Calu3 (cell line): ENCODE results near the gene GPC3. TPM values are rescaled to one million over a fixed set of nuclear protein-coding genes. Genes with fewer than 3 reads are reported as not detected.

ENCODE experiments used
- BruUV-seq: library from RNA; stranded (reverse); fragments of 400-500 nt; replicated peaks from 2 replicates; lab custom pipeline; 2021; lab: Mats Ljungman, UMichigan
- CTCF ChIA-PET: fragments of 300-600 bp; sonication (Branson Sonifier 250); formaldehyde crosslinking; loops from one replicate; lab custom pipeline; 2022; ENCODE audit warnings: antibody characterized with exemption; lab: Charles Lee
- DNase-seq: peaks from one replicate; pipeline ENCODE4 v3.0.0; 2022
- H3K27ac Mint-ChIP-seq: one replicate; pipeline ENCODE4 v1.8.0; 2022; ENCODE audit warnings: mixed read lengths; ENCODE audit not compliant: unreplicated experiment
- H3K27me3 Mint-ChIP-seq: one replicate; pipeline ENCODE4 v1.8.0; 2022; ENCODE audit warnings: mixed read lengths; ENCODE audit not compliant: unreplicated experiment
- H3K36me3 Mint-ChIP-seq: one replicate; pipeline ENCODE4 v1.8.0; 2022; ENCODE audit warnings: mild to moderate bottlenecking, moderate library complexity, mixed read lengths; ENCODE audit not compliant: insufficient read depth, unreplicated experiment
- H3K4me1 Mint-ChIP-seq: one replicate; pipeline ENCODE4 v1.8.0; 2022; ENCODE audit warnings: mild to moderate bottlenecking, low read depth, mixed read lengths; ENCODE audit not compliant: unreplicated experiment
- H3K4me3 Mint-ChIP-seq: one replicate; pipeline ENCODE4 v1.8.0; 2022; ENCODE audit warnings: mild to moderate bottlenecking, low read depth, moderate library complexity, mixed read lengths; ENCODE audit not compliant: unreplicated experiment
- H3K9me3 Mint-ChIP-seq: one replicate; pipeline ENCODE4 v1.8.0; 2022; ENCODE audit warnings: low read depth, mixed read lengths; ENCODE audit not compliant: unreplicated experiment
- intact Hi-C: fragments of 100-400 bp; cut with micrococcal nuclease; formaldehyde crosslinking; loops from one replicate; pipeline ENCODE4 v1.10.0; 2022; ENCODE audit not compliant: unreplicated experiment
- total RNA-seq: library from RNA; stranded (reverse); gene quantifications from 2 replicates; pipeline ENCODE4 v1.2.3, GENCODE V29; 2022
- TF ChIP-seq, protein P1 (sequence below): fragments of 200-600 bp; IDR thresholded peaks from one replicate; pipeline ENCODE4 v1.8.0; 2022; ENCODE audit warnings: antibody characterized with exemption; ENCODE audit not compliant: unreplicated experiment

The GPC3 gene
- total RNA-seq, 1 experiment from 2014 or later, result 2.3 TPM

DNA sequence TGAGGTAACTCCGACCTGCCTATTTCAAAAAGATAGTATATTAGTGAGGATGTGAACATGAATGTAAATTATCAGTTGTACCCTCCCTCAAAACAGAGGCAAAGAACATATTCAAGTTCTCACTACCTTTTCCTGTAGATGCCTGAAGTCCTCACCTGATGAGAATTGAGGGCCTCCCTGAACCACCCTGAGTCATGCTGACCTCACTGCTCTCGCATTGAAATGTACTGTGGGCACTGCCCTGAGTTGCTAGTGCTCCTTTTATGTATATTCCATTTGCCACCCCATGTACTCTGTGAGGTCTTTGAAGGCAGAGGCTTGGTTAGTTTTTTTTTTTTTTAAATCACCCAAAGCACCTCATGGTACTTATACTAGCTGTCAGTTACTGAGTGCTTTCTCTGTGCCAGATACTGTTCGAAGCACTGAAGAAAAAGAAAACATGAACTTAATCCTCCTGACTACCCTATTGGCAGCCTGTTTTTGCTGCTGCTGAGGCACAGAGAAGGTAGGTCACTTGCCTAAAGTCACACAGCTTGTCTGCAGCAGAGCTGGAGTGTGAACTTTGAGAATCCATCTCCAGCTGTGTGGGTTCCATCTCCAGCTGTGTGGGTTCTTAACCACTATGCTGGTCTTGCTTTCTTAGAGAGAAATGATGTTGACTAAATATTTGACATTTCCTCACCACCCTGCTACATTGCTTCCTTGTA lies 317.0 kb downstream of the GPC3 start:
- Mint-ChIP-seq H3K27me3 (no peaks in the 10 kb centered on the region), H3K9me3 (no peaks in the 10 kb centered on the region), H3K4me3 (no peak overlapping the region), H3K27ac (no peak overlapping the region), H3K36me3 (no peaks in the 10 kb centered on the region), H3K4me1 (peaks cover 11% of the 10 kb centered on the region)
- BruUV-seq, result no TSS peak
- peak; percentile 26 for DNase-seq
- CTCF ChIA-PET, result interaction anchor here (0.6 kb wide), 1 partner anchor 82 kb away, joined by 3 read pairs; no protein-coding TSS in a partner anchor
- TF ChIP-seq, protein P1, sequence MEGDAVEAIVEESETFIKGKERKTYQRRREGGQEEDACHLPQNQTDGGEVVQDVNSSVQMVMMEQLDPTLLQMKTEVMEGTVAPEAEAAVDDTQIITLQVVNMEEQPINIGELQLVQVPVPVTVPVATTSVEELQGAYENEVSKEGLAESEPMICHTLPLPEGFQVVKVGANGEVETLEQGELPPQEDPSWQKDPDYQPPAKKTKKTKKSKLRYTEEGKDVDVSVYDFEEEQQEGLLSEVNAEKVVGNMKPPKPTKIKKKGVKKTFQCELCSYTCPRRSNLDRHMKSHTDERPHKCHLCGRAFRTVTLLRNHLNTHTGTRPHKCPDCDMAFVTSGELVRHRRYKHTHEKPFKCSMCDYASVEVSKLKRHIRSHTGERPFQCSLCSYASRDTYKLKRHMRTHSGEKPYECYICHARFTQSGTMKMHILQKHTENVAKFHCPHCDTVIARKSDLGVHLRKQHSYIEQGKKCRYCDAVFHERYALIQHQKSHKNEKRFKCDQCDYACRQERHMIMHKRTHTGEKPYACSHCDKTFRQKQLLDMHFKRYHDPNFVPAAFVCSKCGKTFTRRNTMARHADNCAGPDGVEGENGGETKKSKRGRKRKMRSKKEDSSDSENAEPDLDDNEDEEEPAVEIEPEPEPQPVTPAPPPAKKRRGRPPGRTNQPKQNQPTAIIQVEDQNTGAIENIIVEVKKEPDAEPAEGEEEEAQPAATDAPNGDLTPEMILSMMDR, result no peak
- intact Hi-C loops, result no loop called here

DNA sequence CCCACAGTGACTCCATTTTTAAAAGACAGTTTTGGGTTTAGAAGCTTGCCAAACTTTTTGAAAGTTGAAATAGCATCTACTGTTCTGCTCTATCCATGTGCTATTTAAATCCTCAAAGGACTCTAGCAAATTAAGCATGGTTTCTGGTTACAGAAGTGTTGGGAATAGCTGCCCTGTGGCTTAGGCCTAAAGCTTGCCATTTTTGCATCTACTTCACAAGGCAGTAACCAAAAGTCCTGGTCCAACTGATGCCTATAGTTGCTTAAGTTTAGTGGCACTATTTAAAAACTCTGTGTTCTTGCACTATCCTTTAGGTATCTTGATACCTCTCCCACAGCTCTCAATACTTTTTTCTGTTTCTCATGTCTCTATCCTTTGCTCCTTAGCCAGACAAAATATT lies 319.1 kb downstream of the GPC3 start:
- H3K9me3 Mint-ChIP-seq, result no peaks in the 10 kb centered on the region
- H3K36me3 Mint-ChIP-seq, result no peaks in the 10 kb centered on the region
- TF ChIP-seq, protein P1, result no peak
- no peak overlapping the region for H3K4me3 Mint-ChIP-seq
- CTCF ChIA-PET, result no interaction called here
- H3K4me1 Mint-ChIP-seq, result no peaks in the 10 kb centered on the region
- intact Hi-C loops, result no loop called here
- no TSS peak for BruUV-seq
- H3K27ac Mint-ChIP-seq, result no peak overlapping the region
- no peaks in the 10 kb centered on the region for H3K27me3 Mint-ChIP-seq
- DNase-seq, result no peak

DNA sequence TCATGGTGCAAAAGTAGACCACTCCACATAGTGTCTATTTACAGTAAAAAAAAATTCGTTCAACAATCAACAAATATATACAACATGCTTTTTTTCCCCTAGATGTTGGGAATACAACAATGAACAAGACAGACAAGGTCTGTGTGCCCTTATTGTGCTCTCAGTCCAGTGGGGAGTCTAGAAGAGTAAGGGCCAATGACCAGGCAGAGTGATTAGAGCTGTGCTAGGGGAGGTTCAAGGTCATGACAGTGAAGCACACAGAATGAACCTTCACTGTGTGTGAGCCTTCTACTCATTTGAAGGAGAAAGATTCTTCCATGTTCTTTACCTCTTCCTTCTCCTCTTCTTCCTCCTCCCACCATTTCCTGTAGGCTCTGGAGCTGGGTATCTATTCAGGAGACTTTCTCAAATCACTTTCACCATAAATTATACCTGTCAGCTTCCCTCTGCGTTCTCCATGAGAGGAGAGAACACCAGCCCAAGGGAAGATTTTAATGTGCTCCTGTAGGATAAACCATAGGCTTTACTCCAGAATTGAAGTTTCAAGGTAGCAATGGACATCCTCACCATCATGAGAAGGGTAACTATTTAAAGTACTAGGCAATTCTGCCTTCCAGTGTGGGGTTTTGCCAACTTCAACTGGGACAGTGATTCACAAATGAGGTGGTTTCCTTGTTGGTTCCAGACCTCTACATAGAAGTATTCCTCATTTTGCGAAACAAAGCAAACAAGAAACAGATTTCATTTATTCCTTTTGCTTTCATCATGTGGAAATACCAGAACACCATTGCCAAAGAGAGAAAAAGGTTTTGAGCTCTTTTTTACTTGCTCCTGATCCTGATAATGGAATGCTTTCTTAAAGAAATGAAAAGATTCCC lies 323.2 kb downstream of the GPC3 start:
- TF ChIP-seq, protein P1, result no peak
- no peaks in the 10 kb centered on the region for H3K27me3 Mint-ChIP-seq
- no peak for DNase-seq
- no peaks in the 10 kb centered on the region for H3K36me3 Mint-ChIP-seq
- intact Hi-C loops, result loop anchor here (2.0 kb wide), 1 partner anchor 117 kb away; no protein-coding TSS in a partner anchor
- CTCF ChIA-PET, result no interaction called here
- H3K9me3 Mint-ChIP-seq, result no peaks in the 10 kb centered on the region
- BruUV-seq, result no TSS peak
- no peak overlapping the region for H3K4me3 Mint-ChIP-seq
- no peak overlapping the region for H3K27ac Mint-ChIP-seq
- H3K4me1 Mint-ChIP-seq, result peaks cover 35% of the 10 kb centered on the region

DNA sequence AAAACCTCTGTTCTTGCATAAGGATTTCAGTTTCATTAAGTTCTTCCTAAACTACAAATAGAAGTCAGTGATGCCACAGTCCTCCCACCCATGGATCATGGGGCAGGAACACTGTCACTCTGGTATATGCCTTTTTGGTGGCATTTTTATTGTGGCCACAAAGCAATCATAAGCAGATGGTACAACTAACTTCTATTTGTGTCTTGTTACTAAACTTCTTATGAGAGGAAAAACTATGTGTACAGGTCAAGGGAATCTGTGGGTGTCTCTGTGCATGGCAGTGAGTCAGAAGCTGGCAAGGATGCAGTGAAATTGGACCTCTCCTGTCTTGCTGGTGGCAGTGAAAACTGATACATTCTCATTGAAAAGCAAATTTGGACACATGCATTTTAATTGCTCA lies 325.1 kb downstream of the GPC3 start:
- CTCF ChIA-PET, result no interaction called here
- intact Hi-C loops, result loop anchor here (2.0 kb wide), 1 partner anchor 115 kb away; no protein-coding TSS in a partner anchor
- TF ChIP-seq, protein P1, result no peak
- Mint-ChIP-seq H3K36me3 (no peaks in the 10 kb centered on the region), H3K27me3 (no peaks in the 10 kb centered on the region), H3K4me3 (no peak overlapping the region), H3K4me1 (peaks cover 51% of the 10 kb centered on the region), H3K27ac (no peak overlapping the region), H3K9me3 (no peaks in the 10 kb centered on the region)
- BruUV-seq, result no TSS peak
- DNase-seq, result no peak
